ENCODE measurements around the gene KDM4E.

Gene KDM4E

GRCh38 chr11:95024958-95025357 lies at the start of gene KDM4E:
KDM4E (plus strand) TSS chr11:95025258; CDS start chr11:95025558, 300 bp downstream.
- no peak for TF ChIP-seq CTCF (conservative IDR thresholded peaks at IDR 0.05; ENCODE audit: control insufficient read depth, insufficient read depth, low read depth, low read length)
- H3K4me3 ChIP-seq (ENCODE audit: control insufficient read depth, low read depth, low read length): no peak within 1 kb of the TSS
- no peak for DNase-seq (ENCODE audit: low read depth)

GRCh38 chr11:94975599-94975998 lies 49.5 kb upstream of the KDM4E start:
- no peak overlapping the region for H3K4me3 ChIP-seq (ENCODE audit: control insufficient read depth, low read depth, low read length)
- no peak for DNase-seq (ENCODE audit: low read depth)
- TF ChIP-seq CTCF (conservative IDR thresholded peaks at IDR 0.05; ENCODE audit: control insufficient read depth, insufficient read depth, low read depth, low read length): no peak

- no peak for TF ChIP-seq CTCF (conservative IDR thresholded peaks at IDR 0.05; ENCODE audit: control insufficient read depth, insufficient read depth, low read depth, low read length)
- DNase-seq (ENCODE audit: low read depth): no peak
- H3K4me3 ChIP-seq (ENCODE audit: control insufficient read depth, low read depth, low read length): no peak overlapping the region
Measured at GRCh38 chr11:94987378-94987777, 37.7 kb upstream of the KDM4E start.

GRCh38 chr11:94988748-94989147 lies 36.3 kb upstream of the KDM4E start:
- H3K4me3 ChIP-seq (ENCODE audit: control insufficient read depth, low read depth, low read length): no peak overlapping the region
- no peak for DNase-seq (ENCODE audit: low read depth)
- TF ChIP-seq CTCF (conservative IDR thresholded peaks at IDR 0.05; ENCODE audit: control insufficient read depth, insufficient read depth, low read depth, low read length): no peak

GRCh38 chr11:94993400-94993943 lies 31.6 kb upstream of the KDM4E start:
- TF ChIP-seq CTCF (conservative IDR thresholded peaks at IDR 0.05; ENCODE audit: control insufficient read depth, insufficient read depth, low read depth, low read length): no peak

GRCh38 chr11:94997437-94997836 lies 27.6 kb upstream of the KDM4E start:
- no peak overlapping the region for H3K4me3 ChIP-seq (ENCODE audit: control insufficient read depth, low read depth, low read length)
- no peak for DNase-seq (ENCODE audit: low read depth)
- TF ChIP-seq CTCF (conservative IDR thresholded peaks at IDR 0.05; ENCODE audit: control insufficient read depth, insufficient read depth, low read depth, low read length): peak; percentile 7

More at GRCh38 chr11:94993400-94993943, 31.6 kb upstream of the KDM4E start:
- H3K4me3 ChIP-seq (ENCODE audit: control insufficient read depth, low read depth, low read length): no peak overlapping the region
- no peak for DNase-seq (ENCODE audit: low read depth)

- no peak overlapping the region for H3K4me3 ChIP-seq (ENCODE audit: control insufficient read depth, low read depth, low read length)
- DNase-seq (ENCODE audit: low read depth): no peak
- no peak for TF ChIP-seq CTCF (conservative IDR thresholded peaks at IDR 0.05; ENCODE audit: control insufficient read depth, insufficient read depth, low read depth, low read length)
Measured at GRCh38 chr11:94998285-94998684, 26.8 kb upstream of the KDM4E start.

All from fibroblast of mammary gland (primary cell).